ENCODE data around the gene INPP5B. TPM values are rescaled to one million over a fixed set of nuclear protein-coding genes. Genes with fewer than 3 reads are reported as not detected.

The INPP5B gene
- total RNA-seq, 4 donors from 2014 or later: 21.4 to 47.5 (median 26.7) TPM

DNA sequence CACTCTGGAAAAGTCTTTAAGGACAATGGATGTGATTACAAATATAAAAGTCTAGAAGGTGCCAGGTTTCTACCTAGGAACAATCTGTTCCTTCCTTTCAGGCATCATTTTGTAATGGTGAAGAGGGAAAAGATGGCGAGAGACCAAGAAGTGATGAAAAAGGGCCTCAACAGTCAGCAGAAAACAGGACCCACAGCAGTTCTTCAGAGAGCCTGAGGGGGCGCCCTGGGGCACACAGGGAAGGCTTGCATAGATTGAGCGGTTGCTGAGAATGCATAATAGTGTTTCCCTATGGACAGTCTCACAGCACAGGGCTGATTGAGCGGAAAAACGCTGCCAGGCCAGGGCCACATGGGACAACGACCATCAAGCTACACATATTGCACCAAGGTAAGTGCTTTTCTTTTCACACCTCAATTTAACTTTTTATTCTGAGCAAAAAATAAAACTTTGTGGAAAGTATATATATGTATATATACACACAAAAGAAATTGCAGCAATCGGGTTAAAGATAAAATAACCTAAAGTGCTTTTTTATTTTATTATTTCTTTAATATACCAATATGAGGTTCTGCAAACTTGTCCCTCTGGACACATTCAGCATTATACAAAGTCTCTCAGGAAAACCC is 135.7 kb downstream of the INPP5B start:
- no peak for TF ChIP-seq CTCF (IDR thresholded peaks at IDR 0.05; ENCODE audit: low read depth)

Small RNA genes lying within 50 kb of the gene (small RNA-seq; reads per million reads assigned to genes)
- not detected for gene RF00017
- not detected for gene RF00092
- not detected for gene RNU6-510P
- gene RNU6-584P: not detected

Other genes with a start within 250 kb of the INPP5B start
- gene EPHA10, start 181.9 kb downstream of the INPP5B start, total RNA-seq: not detected
- 1 to 10 TPM in 3 of 4 donors, under 1 TPM in 1; 0.98 to 1.9 (median 1.1) TPM for gene MANEAL, start 153.2 kb downstream of the INPP5B start, total RNA-seq
- gene C1orf122, start 139.3 kb downstream of the INPP5B start, total RNA-seq: 10 to 100 TPM; 41.9 to 74.2 (median 57.9) TPM
- 10 to 100 TPM in 1 of 4 donors, 1 to 10 TPM in 3; 7.0 to 10.1 (median 7.9) TPM for gene YRDC, start 138.8 kb downstream of the INPP5B start, total RNA-seq
- 1 to 10 TPM; 5.7 to 6.8 (median 6.5) TPM for gene MTF1, start 87.5 kb downstream of the INPP5B start, total RNA-seq
- 10 to 100 TPM; 35.2 to 51.5 (median 48.0) TPM for gene SF3A3, start 43.0 kb upstream of the INPP5B start, total RNA-seq
- gene FHL3, start 58.5 kb upstream of the INPP5B start, total RNA-seq: 10 to 100 TPM in 2 of 4 donors, 1 to 10 TPM in 2; 8.8 to 14.6 (median 11.9) TPM
- gene UTP11, start 65.7 kb upstream of the INPP5B start, total RNA-seq: 10 to 100 TPM; 15.1 to 40.4 (median 24.2) TPM
- not detected for gene POU3F1, start 99.7 kb upstream of the INPP5B start, total RNA-seq

Data from subcutaneous adipose tissue (tissue), 4 donors.